Small intestine (tissue), 16 donors: ENCODE results near the gene SCYGR5. TPM values are rescaled to one million over a fixed set of nuclear protein-coding genes. Genes with fewer than 3 reads are reported as not detected.
"Not testable (repeated sequence)": the region's sequence is repeated elsewhere in the genome, so short reads cannot be mapped to it uniquely, and the experiment has no call there.

Source experiments
- DNase-seq, 2 donors: peaks; one replicate each; pipeline versions ENCODE4 v3.0.0 to v3.0.0-alpha.2; 2013
- FAIRE-seq: peaks from 2 replicates; lab custom pipeline; 2012; peaks lifted over from hg19 to GRCh38; lab: Jason Lieb, UNC
- H3K27ac ChIP-seq, 3 donors: one replicate each; pipeline ENCODE4 v1.5.1; 2013; ENCODE audit warnings: low read length in 2 of 3, mild to moderate bottlenecking in 2 of 3, control low read depth in 1 of 3, inconsistent platforms in 1 of 3, low read depth in 1 of 3, moderate library complexity in 1 of 3
- H3K27me3 ChIP-seq, 3 donors: one replicate each; pipeline ENCODE4 v1.6.1; 2013; ENCODE audit warnings: low read length in 3 of 3, inconsistent platforms in 1 of 3; ENCODE audit not compliant: control insufficient read depth in 3 of 3, insufficient read depth in 3 of 3
- H3K36me3 ChIP-seq, 3 donors: one replicate each; pipeline ENCODE4 v1.6.1; 2013; ENCODE audit warnings: low read length in 3 of 3, inconsistent platforms in 1 of 3, low read depth in 1 of 3, mild to moderate bottlenecking in 1 of 3, moderate library complexity in 1 of 3; ENCODE audit not compliant: control insufficient read depth in 3 of 3, insufficient read depth in 2 of 3
- H3K4me1 ChIP-seq, 3 donors: one replicate each; pipeline ENCODE4 v1.6.1; 2013; ENCODE audit warnings: low read length in 2 of 3, inconsistent platforms in 1 of 3, low read depth in 1 of 3, mild to moderate bottlenecking in 1 of 3, moderate library complexity in 1 of 3; ENCODE audit not compliant: control insufficient read depth in 3 of 3, insufficient read depth in 2 of 3
- H3K4me3 ChIP-seq, 3 donors: one replicate each; pipeline ENCODE4 v1.5.1; 2013; ENCODE audit warnings: low read length in 3 of 3, control low read depth in 1 of 3, inconsistent platforms in 1 of 3, low read depth in 1 of 3, mild to moderate bottlenecking in 1 of 3, moderate library complexity in 1 of 3
- H3K9me3 ChIP-seq, 2 donors: one replicate each; pipeline ENCODE4 v1.6.1; 2013; ENCODE audit warnings: low read depth in 1 of 2, low read length in 1 of 2; ENCODE audit not compliant: control insufficient read depth in 2 of 2, insufficient read depth in 1 of 2
- WGBS, 3 donors: extraction: QIAGEN DNeasy Blood & Tissue Kit; methylation state at CpG; one replicate each; pipeline ENCODE4 v1.1.7; 2013; 5-methylcytosine and 5-hydroxymethylcytosine counted together
- long read RNA-seq, 10 donors: transcript quantifications; one replicate each; lab custom pipeline, GENCODE V29; 2026
- polyA plus RNA-seq, 4 donors: library from polyadenylated mRNA; stranded (reverse) in 3 of 4; unstranded in 1 of 4; fragments of 200-250 nt in 3 of 4; fragments of 120-200 nt in 1 of 4; gene quantifications; one replicate each; pipeline versions ENCODE4 v1.2.1 to v1.2.3, GENCODE V29; 2013
- donor health status: healthy with polysubstance abuse.
- donor health status: control.
- donor health status: control.
- donor health status: Bipolar disorder and iron deficiency.
- donor health status: healthy.

SCYGR5 gene
- polyA plus RNA-seq: not detected
- long read RNA-seq, donor 1: 0 reads
- long read RNA-seq, donor 2: 0 reads
- long read RNA-seq, donor 3: 0 reads
- long read RNA-seq, donor 4: 0 reads
- long read RNA-seq, donor 5: 0 reads
- long read RNA-seq, donor 6, partial matches to known transcripts: 33 of 33 reads
- long read RNA-seq, donor 6, other reads (novel, unspliced or antisense): 0 of 33 reads
- long read RNA-seq, donor 7: 0 reads
- long read RNA-seq, donor 8: 0 reads
- long read RNA-seq, donor 9: 0 reads
- long read RNA-seq, donor 10: 0 reads

- peak within 1 kb of the TSS in 1 of 3 donors; percentile 46 for H3K27ac ChIP-seq
- not testable (repeated sequence) for DNase-seq, H3K9me3 ChIP-seq, FAIRE-seq, H3K36me3 ChIP-seq, H3K27me3 ChIP-seq, H3K4me3 ChIP-seq
- peaks cover 0 to 19% (median 0%) of the 10 kb centered on the region in 3 donors for H3K4me1 ChIP-seq
- WGBS, 3 donors: 86 to 89% (median 86%) methylated on average over 8 to 13 of the region's 13 CpGs
Measured at GRCh38 chr2:227666631-227667170, at the start of gene SCYGR5. Gene SCYGR5, plus strand, starts transcription at chr2:227666804. Its CDS starts 0 bp downstream, at chr2:227666804.

GRCh38 chr2:227617316-227618230 lies 49.0 kb upstream of the SCYGR5 start, which contains the start of gene SCYGR4:
Gene SCYGR4, plus strand, starts transcription at chr2:227617498. Its CDS starts 0 bp downstream, at chr2:227617498.
- peaks cover 0 to 7% of the 10 kb centered on the region in 2 donors for H3K9me3 ChIP-seq
- H3K4me3 ChIP-seq: no peak within 1 kb of the TSS
- H3K27ac ChIP-seq: no peak within 1 kb of the TSS
- 72 to 87% (median 78%) methylated on average over 16 to 20 of the region's 20 CpGs for WGBS, 3 donors
- no peaks in the 10 kb centered on the region for H3K4me1 ChIP-seq
- FAIRE-seq: no peak
- H3K27me3 ChIP-seq: peaks cover 0 to 2% (median 0%) of the 10 kb centered on the region in 3 donors
- no peak for DNase-seq
- no peaks in the 10 kb centered on the region for H3K36me3 ChIP-seq

DNA sequence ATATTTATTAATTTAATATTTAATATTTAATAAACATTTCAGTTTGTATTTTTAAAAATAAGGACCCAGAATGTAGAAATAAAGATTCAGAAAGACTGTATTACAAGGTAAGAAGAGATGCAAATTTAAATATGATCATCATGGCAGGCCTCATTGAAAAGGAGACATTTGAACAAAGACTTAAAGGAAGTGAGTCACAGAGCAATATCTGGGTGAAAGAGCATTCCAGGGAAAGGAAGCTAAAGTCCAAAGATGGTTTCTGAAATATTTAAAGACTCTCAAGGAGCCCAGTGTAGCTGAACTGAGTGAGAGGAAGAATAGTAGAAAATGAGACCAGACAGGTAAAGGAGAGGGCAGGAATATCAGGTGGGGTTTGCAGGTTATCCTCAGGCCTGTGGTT lies 43.4 kb upstream of the SCYGR5 start:
- peak overlapping the region in 1 of 3 donors; percentile 9 for H3K27ac ChIP-seq
- FAIRE-seq (no peak), DNase-seq (peak; percentile 69 to 79)
- no peak overlapping the region for H3K4me3 ChIP-seq
- H3K36me3 ChIP-seq: no peaks in the 10 kb centered on the region
- H3K9me3 ChIP-seq: peaks cover 0 to 11% of the 10 kb centered on the region in 2 donors
- H3K4me1 ChIP-seq: peaks cover 0 to 4% (median 0%) of the 10 kb centered on the region in 3 donors
- H3K27me3 ChIP-seq: no peaks in the 10 kb centered on the region

DNA sequence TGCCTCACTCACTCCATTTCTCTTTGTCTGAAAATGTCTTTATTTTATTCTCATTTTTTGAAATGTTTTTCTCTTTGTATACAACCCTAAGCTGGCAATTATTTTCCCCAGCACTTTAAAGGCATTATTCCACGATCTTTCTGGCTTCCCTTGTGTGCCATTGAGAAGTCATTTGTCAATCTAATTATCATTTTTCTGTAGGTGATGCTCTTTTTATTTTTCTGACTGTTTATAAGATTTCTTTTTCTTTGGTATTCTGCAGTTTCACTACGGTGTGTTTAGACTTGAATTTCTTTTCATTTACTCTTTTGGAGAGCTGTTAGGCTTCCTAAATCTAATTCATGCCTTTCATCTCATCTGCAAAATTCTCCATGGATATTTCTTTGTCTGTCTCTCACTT lies 41.2 kb upstream of the SCYGR5 start:
- no peaks in the 10 kb centered on the region for H3K27me3 ChIP-seq
- H3K4me3 ChIP-seq: no peak overlapping the region
- DNase-seq: no peak
- WGBS, 3 donors: 53 to 75% (median 64%) methylated on average over 2 of the region's 2 CpGs
- peaks cover 0 to 4% (median 0%) of the 10 kb centered on the region in 3 donors for H3K4me1 ChIP-seq
- no peaks in the 10 kb centered on the region for H3K36me3 ChIP-seq
- peaks cover 0 to 11% of the 10 kb centered on the region in 2 donors for H3K9me3 ChIP-seq
- FAIRE-seq: no peak
- no peak overlapping the region for H3K27ac ChIP-seq

- H3K36me3 ChIP-seq: no peaks in the 10 kb centered on the region
- no peak overlapping the region for H3K4me3 ChIP-seq
- H3K27me3 ChIP-seq: no peaks in the 10 kb centered on the region
- DNase-seq (no peak), FAIRE-seq (no peak)
- 89 to 94% (median 89%) methylated on average over 10 of the region's 10 CpGs for WGBS, 3 donors
- H3K27ac ChIP-seq: no peak overlapping the region
- peaks cover 0 to 9% of the 10 kb centered on the region in 2 donors for H3K9me3 ChIP-seq
- peaks cover 0 to 4% (median 0%) of the 10 kb centered on the region in 3 donors for H3K4me1 ChIP-seq
Measured at GRCh38 chr2:227626580-227627151, 39.9 kb upstream of the SCYGR5 start.

DNA sequence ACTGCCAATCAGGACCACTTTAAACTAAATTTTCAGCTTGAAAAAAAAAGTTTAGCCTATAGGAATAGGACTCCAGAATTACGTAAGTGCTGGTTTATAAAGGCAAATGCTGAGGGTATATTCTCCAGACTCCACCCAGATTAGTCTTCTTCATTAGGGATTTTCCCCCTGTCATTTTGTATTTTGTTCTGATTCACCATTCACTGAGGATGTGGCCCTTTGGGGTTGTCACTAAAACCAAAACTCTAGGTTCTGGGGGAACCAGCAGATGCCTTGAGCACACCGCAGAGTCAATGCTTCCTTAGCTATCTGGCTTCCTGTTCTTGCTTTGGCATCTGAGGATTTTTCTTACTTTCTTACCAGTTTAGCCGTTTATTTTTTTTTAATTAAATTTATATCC lies 38.8 kb upstream of the SCYGR5 start:
- Histone ChIP-seq H3K27ac (no peak overlapping the region), H3K9me3 (peaks cover 0 to 2% of the 10 kb centered on the region in 2 donors), H3K4me1 (peaks cover 0 to 4% (median 0%) of the 10 kb centered on the region in 3 donors), H3K36me3 (no peaks in the 10 kb centered on the region), H3K27me3 (no peaks in the 10 kb centered on the region), H3K4me3 (no peak overlapping the region)
- FAIRE-seq: no peak
- no peak for DNase-seq
- 64 to 83% (median 71%) methylated on average over 3 of the region's 3 CpGs for WGBS, 3 donors

DNA sequence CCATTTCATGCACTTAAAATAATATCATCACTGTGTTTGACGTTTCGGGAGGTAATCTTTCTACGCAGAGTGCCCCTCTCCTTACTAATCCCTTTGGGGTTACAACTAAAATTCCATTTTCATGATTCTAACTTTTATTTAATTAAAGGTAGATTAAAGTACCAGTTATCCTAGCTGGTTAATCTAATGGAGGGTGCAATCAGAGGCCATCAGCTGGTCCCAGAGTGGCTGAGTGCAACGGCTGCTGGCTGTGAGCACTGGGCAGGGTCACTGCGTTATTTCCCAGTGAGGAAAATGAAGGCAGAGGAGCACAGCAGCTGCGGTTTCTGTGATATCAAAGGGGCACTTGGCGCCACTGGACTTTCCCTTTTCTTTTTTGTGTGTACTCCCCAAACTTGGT lies 37.2 kb upstream of the SCYGR5 start:
- 57 to 73% (median 71%) methylated on average over 7 of the region's 7 CpGs for WGBS, 3 donors
- FAIRE-seq: no peak

DNA sequence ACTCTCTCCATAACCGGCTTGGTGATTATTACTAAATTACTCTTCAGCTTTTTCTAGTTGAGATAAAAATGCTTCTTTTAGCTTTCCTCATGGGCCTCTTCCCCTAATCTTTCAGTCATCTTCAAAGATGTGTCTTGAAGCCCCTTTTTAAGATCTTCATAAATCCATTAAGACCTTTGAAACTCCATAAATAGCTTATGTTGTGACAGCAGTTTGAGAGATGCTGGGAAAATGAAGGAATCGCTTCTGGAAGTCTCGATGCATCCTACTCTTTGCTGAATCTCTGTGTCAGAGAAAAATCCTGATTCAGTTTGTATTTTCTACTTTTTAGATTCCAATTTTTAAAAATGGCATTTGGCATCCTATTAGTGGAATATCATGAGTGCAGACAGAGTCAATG lies 36.3 kb upstream of the SCYGR5 start:
- no peaks in the 10 kb centered on the region for H3K36me3 ChIP-seq
- no peak overlapping the region for H3K27ac ChIP-seq
- no peaks in the 10 kb centered on the region for H3K27me3 ChIP-seq
- 86% methylated on average over 3 of the region's 3 CpGs for WGBS, 3 donors
- FAIRE-seq: no peak
- H3K9me3 ChIP-seq: no peaks in the 10 kb centered on the region
- no peak for DNase-seq
- no peak overlapping the region for H3K4me3 ChIP-seq
- no peaks in the 10 kb centered on the region for H3K4me1 ChIP-seq

More for the DNA sequence above, 37.2 kb upstream of the SCYGR5 start:
- no peaks in the 10 kb centered on the region for H3K27me3 ChIP-seq
- no peaks in the 10 kb centered on the region for H3K36me3 ChIP-seq
- H3K27ac ChIP-seq: no peak overlapping the region
- H3K9me3 ChIP-seq: no peaks in the 10 kb centered on the region
- no peak overlapping the region for H3K4me3 ChIP-seq
- no peak for DNase-seq
- H3K4me1 ChIP-seq: no peaks in the 10 kb centered on the region
